ENCODE measurements around the gene PTPRM. TPM values are rescaled to one million over a fixed set of nuclear protein-coding genes. Genes with fewer than 3 reads are reported as not detected.

The PTPRM gene
- total RNA-seq, 2 experiments from 2014 or later, result 2.1 to 3.0 TPM

- no peak for DNase-seq
- POLR2A ChIA-PET, result no interaction called here
- Mint-ChIP-seq H3K4me3 (no peak overlapping the region), H3K4me1 (ENCODE audit: low read depth) (no peaks in the 10 kb centered on the region), H3K27me3 (no peaks in the 10 kb centered on the region), H3K27ac (no peak overlapping the region), H3K36me3 (ENCODE audit: low read depth) (no peaks in the 10 kb centered on the region), H3K9me3 (no peaks in the 10 kb centered on the region)
- CTCF ChIA-PET, result no interaction called here
- intact Hi-C loops (cut with micrococcal nuclease), result no loop called here
- ATAC-seq, result no peak
- TF ChIP-seq CTCF (IDR thresholded peaks at IDR 0.05), result no peak
Observed at GRCh38 chr18:7775843-7776242, 208.7 kb downstream of the PTPRM start.

GRCh38 chr18:7778181-7778580 lies 211.1 kb downstream of the PTPRM start:
- POLR2A ChIA-PET, result no interaction called here
- Mint-ChIP-seq H3K9me3 (no peaks in the 10 kb centered on the region), H3K4me3 (no peak overlapping the region), H3K27me3 (no peaks in the 10 kb centered on the region), H3K4me1 (ENCODE audit: low read depth) (no peaks in the 10 kb centered on the region), H3K36me3 (ENCODE audit: low read depth) (no peaks in the 10 kb centered on the region), H3K27ac (no peak overlapping the region)
- DNase-seq, result no peak
- no peak for ATAC-seq
- no peak for TF ChIP-seq CTCF (IDR thresholded peaks at IDR 0.05)
- CTCF ChIA-PET, result no interaction called here
- intact Hi-C loops (cut with micrococcal nuclease), result no loop called here

GRCh38 chr18:7779211-7779610 lies 212.1 kb downstream of the PTPRM start:
- ATAC-seq, result no peak
- ChIA-PET CTCF (no interaction called here), POLR2A (no interaction called here)
- Mint-ChIP-seq H3K27me3 (no peaks in the 10 kb centered on the region), H3K4me1 (ENCODE audit: low read depth) (no peaks in the 10 kb centered on the region), H3K27ac (no peak overlapping the region), H3K9me3 (no peaks in the 10 kb centered on the region), H3K4me3 (no peak overlapping the region), H3K36me3 (ENCODE audit: low read depth) (no peaks in the 10 kb centered on the region)
- intact Hi-C loops (cut with micrococcal nuclease), result no loop called here
- no peak for DNase-seq
- no peak for TF ChIP-seq CTCF (IDR thresholded peaks at IDR 0.05)

GRCh38 chr18:7784171-7784570 lies 217.1 kb downstream of the PTPRM start:
- DNase-seq (no peak), ATAC-seq (no peak)
- H3K36me3 Mint-ChIP-seq (ENCODE audit: low read depth), result no peaks in the 10 kb centered on the region
- POLR2A ChIA-PET, result no interaction called here
- H3K4me1 Mint-ChIP-seq (ENCODE audit: low read depth), result no peaks in the 10 kb centered on the region
- no peak overlapping the region for H3K27ac Mint-ChIP-seq
- H3K4me3 Mint-ChIP-seq, result no peak overlapping the region
- H3K9me3 Mint-ChIP-seq, result no peaks in the 10 kb centered on the region
- H3K27me3 Mint-ChIP-seq, result no peaks in the 10 kb centered on the region
- intact Hi-C loops (cut with micrococcal nuclease), result loop anchor here (10.0 kb wide), 1 partner anchor 59 kb away; no protein-coding TSS in a partner anchor
- CTCF ChIA-PET, result no interaction called here
- TF ChIP-seq CTCF (IDR thresholded peaks at IDR 0.05), result no peak

GRCh38 chr18:7786569-7786968 lies 219.5 kb downstream of the PTPRM start:
- DNase-seq (no peak), ATAC-seq (no peak)
- H3K4me1 Mint-ChIP-seq (ENCODE audit: low read depth), result no peaks in the 10 kb centered on the region
- no peaks in the 10 kb centered on the region for H3K36me3 Mint-ChIP-seq (ENCODE audit: low read depth)
- H3K9me3 Mint-ChIP-seq, result no peaks in the 10 kb centered on the region
- no peaks in the 10 kb centered on the region for H3K27me3 Mint-ChIP-seq
- H3K27ac Mint-ChIP-seq, result no peak overlapping the region
- no peak for TF ChIP-seq CTCF (IDR thresholded peaks at IDR 0.05)
- POLR2A ChIA-PET, result no interaction called here
- no peak overlapping the region for H3K4me3 Mint-ChIP-seq
- CTCF ChIA-PET, result no interaction called here
- intact Hi-C loops (cut with micrococcal nuclease), result loop anchor here (10.0 kb wide), 1 partner anchor 62 kb away; no protein-coding TSS in a partner anchor

Data from activated CD8-positive, alpha-beta T cell treated with anti-CD3 and anti-CD28 coated beads for 36 hours (primary cell).